SK-N-SH treated with all-trans-retinoic acid at 6 μM for 48 hours (cell line): ENCODE results near the gene PEAR1.

Source experiments
- BACH2 ChIP-seq: fragments of 250-450 bp; sonication (Bioruptor Pico); IDR thresholded peaks from 2 replicates; pipeline ENCODE4 v1.9.0; 2021; ENCODE audit warnings: mild to moderate bottlenecking, borderline replicate concordance
- CREB5 ChIP-seq: fragments of 250-450 bp; sonication (Bioruptor Pico); IDR thresholded peaks from 2 replicates; pipeline ENCODE4 v1.5.1; 2020; ENCODE audit warnings: low read depth, mild to moderate bottlenecking, moderate library complexity
- CSDC2 ChIP-seq: fragments of 250-450 bp; sonication (Bioruptor Pico); IDR thresholded peaks from 2 replicates; pipeline ENCODE4 v1.5.0; 2020; ENCODE audit warnings: mild to moderate bottlenecking, moderate library complexity
- ISL1 ChIP-seq: fragments of 250-450 bp; sonication (Bioruptor Pico); IDR thresholded peaks from 2 replicates; pipeline ENCODE4 v2.1.2; 2022; ENCODE audit warnings: mild to moderate bottlenecking, moderate library complexity
- SNAI2 ChIP-seq: fragments of 250-450 bp; sonication (Bioruptor Pico); IDR thresholded peaks from 2 replicates; pipeline ENCODE4 v1.5.0; 2020; ENCODE audit warnings: mild to moderate bottlenecking, moderate library complexity
- ZFP30 ChIP-seq: fragments of 450-650 bp; formaldehyde crosslinking; IDR thresholded peaks from 2 replicates; pipeline ENCODE4 v1.5.0; 2022; ENCODE audit warnings: mild to moderate bottlenecking, moderate library complexity

DNA sequence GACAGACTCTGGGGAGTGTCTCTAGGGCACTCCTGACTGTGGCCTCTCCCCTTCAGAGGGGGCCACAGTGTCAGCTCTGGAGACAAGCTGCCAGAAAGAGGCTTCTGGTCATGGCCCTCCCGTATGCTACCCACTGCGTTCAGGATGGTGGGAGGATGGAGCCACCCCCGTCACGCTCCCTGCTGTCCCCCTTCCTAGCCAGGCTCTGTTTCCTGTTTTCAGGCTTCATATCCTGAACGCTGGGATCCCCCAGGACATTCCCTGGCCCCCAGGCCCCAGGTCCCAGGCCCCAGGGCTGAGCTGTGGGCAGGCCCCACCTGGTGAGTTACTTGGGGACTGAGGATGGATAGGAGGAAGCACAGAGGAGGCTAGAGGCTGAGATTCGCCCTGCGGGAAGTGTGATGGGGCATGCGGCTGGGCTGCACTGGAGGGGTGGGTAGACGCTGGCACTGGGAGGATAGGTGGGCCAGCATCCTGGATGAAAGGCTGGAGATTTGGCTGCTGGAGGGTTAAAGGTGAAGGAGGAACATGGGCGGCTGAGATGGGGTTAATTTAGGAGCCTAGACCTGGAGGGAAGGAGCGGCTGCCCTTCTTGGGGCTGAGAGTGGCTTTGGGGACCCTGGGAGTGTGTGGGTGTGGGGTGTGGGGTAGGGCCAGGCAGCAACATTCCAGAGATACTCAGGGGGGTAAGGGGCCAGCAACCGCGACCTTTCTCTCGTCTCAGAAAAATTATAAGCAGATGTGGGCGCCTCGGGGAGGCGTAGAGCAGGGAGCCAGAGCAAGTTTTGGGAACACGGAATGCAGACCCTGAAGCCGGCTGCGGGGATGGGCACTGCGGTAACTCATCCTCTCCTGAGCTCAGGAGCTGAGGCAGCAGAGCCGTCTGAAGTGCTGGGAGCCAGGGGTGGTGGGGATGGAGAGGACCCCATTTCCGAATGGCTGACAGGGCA is 8.7 kb downstream of the PEAR1 start:
- TF ChIP-seq ZFP30 (CRISPR knock-in tag), result no peak
- no peak for TF ChIP-seq CSDC2 (CRISPR knock-in tag)
- no peak for TF ChIP-seq BACH2
- no peak for TF ChIP-seq SNAI2 (CRISPR knock-in tag)
- no peak for TF ChIP-seq ISL1 (CRISPR knock-in tag)
- no peak for TF ChIP-seq CREB5 (CRISPR knock-in tag)
